WTC11 (cell line): ENCODE measurements around the gene HID1. TPM values are rescaled to one million over a fixed set of nuclear protein-coding genes. Genes with fewer than 3 reads are reported as not detected.
A peak's percentile ranks its signal among the peaks of the same experiment; 100 is the strongest.

Source experiments
- ATAC-seq: fragments of 200-7000 bp; cut with Tn5 transposase; 2 replicates; pipeline ENCODE4 v1.10.0; 2021; ENCODE audit warnings: mild to moderate bottlenecking, moderate library complexity
- CTCF ChIA-PET: fragments of 300-600 bp; sonication (Branson Sonifier 250); formaldehyde crosslinking; loops from one replicate; lab custom pipeline; 2021; ENCODE audit warnings: antibody characterized with exemption; lab: Charles Lee
- POLR2A ChIA-PET: fragments of 350-600 bp; sonication (Branson Sonifier 250); formaldehyde crosslinking; loops from one replicate; lab custom pipeline; 2021; ENCODE audit warnings: antibody characterized with exemption; lab: Charles Lee
- DNase-seq: peaks from one replicate; pipeline ENCODE4 v3.0.0; 2021; ENCODE audit warnings: low spot score
- H3K27ac Mint-ChIP-seq: 2 replicates; pipeline ENCODE4 v1.8.0; 2021; ENCODE audit warnings: mixed read lengths
- H3K27me3 Mint-ChIP-seq: 2 replicates; pipeline ENCODE4 v1.8.0; 2021; ENCODE audit warnings: low read depth, mild to moderate bottlenecking, moderate library complexity, mixed read lengths
- H3K36me3 Mint-ChIP-seq: 2 replicates; pipeline ENCODE4 v1.8.0; 2021; ENCODE audit warnings: mixed read lengths
- H3K4me1 Mint-ChIP-seq: 2 replicates; pipeline ENCODE4 v1.8.0; 2022; ENCODE audit warnings: mixed read lengths
- H3K4me3 Mint-ChIP-seq: 2 replicates; pipeline ENCODE4 v1.8.0; 2021; ENCODE audit warnings: mild to moderate bottlenecking, moderate library complexity, mixed read lengths
- H3K9me3 Mint-ChIP-seq: 2 replicates; pipeline ENCODE4 v1.8.0; 2021; ENCODE audit warnings: mixed read lengths
- ARID4B ChIP-seq: sonication (generic); formaldehyde crosslinking; IDR thresholded peaks from 2 replicates; pipeline ENCODE4 v1.8.0; 2023; ENCODE audit warnings: missing genetic modification reagents, mild to moderate bottlenecking, borderline replicate concordance
- ATF3 ChIP-seq: sonication (generic); formaldehyde crosslinking; conservative IDR thresholded peaks from 2 replicates; pipeline ENCODE4 v1.8.1; 2022; ENCODE audit warnings: mild to moderate bottlenecking, missing genetic modification reagents
- CREM ChIP-seq: sonication (generic); formaldehyde crosslinking; IDR thresholded peaks from 2 replicates; pipeline ENCODE4 v1.8.1; 2022; ENCODE audit warnings: mild to moderate bottlenecking, missing genetic modification reagents, moderate library complexity
- ESRRA ChIP-seq: sonication (generic); formaldehyde crosslinking; IDR thresholded peaks from 2 replicates; pipeline ENCODE4 v1.8.1; 2022; ENCODE audit warnings: mild to moderate bottlenecking, missing genetic modification reagents, borderline replicate concordance
- FOXK1 ChIP-seq: sonication (generic); formaldehyde crosslinking; IDR thresholded peaks from 2 replicates; pipeline ENCODE4 v1.8.0; 2022; ENCODE audit warnings: mild to moderate bottlenecking, moderate library complexity, missing genetic modification reagents
- FOXP4 ChIP-seq: sonication (generic); formaldehyde crosslinking; IDR thresholded peaks from 2 replicates; pipeline ENCODE4 v1.8.0; 2022; ENCODE audit warnings: mild to moderate bottlenecking, missing genetic modification reagents
- HMGXB4 ChIP-seq: sonication (generic); formaldehyde crosslinking; IDR thresholded peaks from 2 replicates; pipeline ENCODE4 v1.8.1; 2023; ENCODE audit warnings: mild to moderate bottlenecking, moderate library complexity, missing genetic modification reagents
- MAX ChIP-seq: sonication (generic); formaldehyde crosslinking; IDR thresholded peaks from 2 replicates; pipeline ENCODE4 v1.8.0; 2022; ENCODE audit warnings: mild to moderate bottlenecking, missing genetic modification reagents
- MYBL2 ChIP-seq: sonication (generic); formaldehyde crosslinking; IDR thresholded peaks from 2 replicates; pipeline ENCODE4 v1.8.1; 2023; ENCODE audit warnings: mild to moderate bottlenecking, moderate library complexity, missing genetic modification reagents
- NFATC4 ChIP-seq: fragments of 250-450 bp; sonication (Bioruptor Pico); IDR thresholded peaks from 2 replicates; pipeline ENCODE4 v1.9.0; 2021; ENCODE audit warnings: mild to moderate bottlenecking
- PRDM15 ChIP-seq: sonication (generic); formaldehyde crosslinking; IDR thresholded peaks from 2 replicates; pipeline ENCODE4 v1.8.0; 2022; ENCODE audit warnings: missing genetic modification reagents
- SMAD4 ChIP-seq: sonication (generic); formaldehyde crosslinking; IDR thresholded peaks from 2 replicates; pipeline ENCODE4 v1.8.0; 2022; ENCODE audit warnings: mild to moderate bottlenecking, missing genetic modification reagents
- TEAD1 ChIP-seq: sonication (generic); formaldehyde crosslinking; IDR thresholded peaks from 2 replicates; pipeline ENCODE4 v1.8.0; 2022; ENCODE audit warnings: mild to moderate bottlenecking, missing genetic modification reagents
- TP53 ChIP-seq: sonication (generic); formaldehyde crosslinking; IDR thresholded peaks from 2 replicates; pipeline ENCODE4 v1.8.1; 2023; ENCODE audit warnings: mild to moderate bottlenecking, missing genetic modification reagents
- ZBTB21 ChIP-seq: sonication (generic); formaldehyde crosslinking; IDR thresholded peaks from 2 replicates; pipeline ENCODE4 v1.8.1; 2023; ENCODE audit warnings: mild to moderate bottlenecking, missing genetic modification reagents, borderline replicate concordance
- ZNF423 ChIP-seq: fragments of 250-450 bp; sonication (Bioruptor Pico); IDR thresholded peaks from 2 replicates; pipeline ENCODE4 v2.1.2; 2022; ENCODE audit warnings: mild to moderate bottlenecking, moderate library complexity
- ZSCAN18 ChIP-seq: fragments of 250-450 bp; sonication (Bioruptor Pico); IDR thresholded peaks from 2 replicates; pipeline ENCODE4 v2.1.2; 2022; ENCODE audit warnings: mild to moderate bottlenecking, moderate library complexity
- total RNA-seq: library from RNA; stranded (reverse); gene quantifications from 3 replicates; pipeline ENCODE4 v1.2.3, GENCODE V29; 2021

HID1 gene
- total RNA-seq, 1 experiment from 2014 or later: 16.7 TPM

GRCh38 chr17:74987909-74988711 is 15.6 kb upstream of the HID1 start:
- POLR2A ChIA-PET: interaction anchor here (0.9 to 2.4 kb wide), 6 partner anchors 16 to 47 kb away, joined by 3 to 30 read pairs (median 6); partner anchors contain the start of genes HID1 and MRPL58
- no peaks in the 10 kb centered on the region for H3K9me3 Mint-ChIP-seq
- H3K27ac Mint-ChIP-seq: peak overlapping the region; percentile 77
- peaks cover 19% of the 10 kb centered on the region for H3K4me1 Mint-ChIP-seq
- peaks cover 2% of the 10 kb centered on the region; the same call in 1 of the 2 replicates for H3K27me3 Mint-ChIP-seq
- peak; percentile 78 for DNase-seq
- no peaks in the 10 kb centered on the region for H3K36me3 Mint-ChIP-seq
- TF ChIP-seq MYBL2 (CRISPR knock-in tag) (0 out of 2 replicates have a peak, but pooled peaks have one; percentile 19), FOXK1 (CRISPR knock-in tag) (0 out of 2 replicates have a peak, but pooled peaks have one; percentile 7), TEAD1 (CRISPR knock-in tag) (peak; percentile 43; the same call in 1 of the 2 replicates), PRDM15 (peak; percentile 47; the same call in 1 of the 2 replicates), SMAD4 (CRISPR knock-in tag) (0 out of 2 replicates have a peak, but pooled peaks have one; percentile 24), ZNF423 (CRISPR knock-in tag) (no peak), NFATC4 (CRISPR knock-in tag) (no peak), ZSCAN18 (CRISPR knock-in tag) (no peak), MAX (CRISPR knock-in tag) (peak; percentile 24; the same call in 1 of the 2 replicates), HMGXB4 (CRISPR knock-in tag) (peak; percentile 82)
- TF ChIP-seq, all 79 proteins: peak for 7
- peak overlapping the region; percentile 80 for H3K4me3 Mint-ChIP-seq
- ATAC-seq: peak; percentile 36
- CTCF ChIA-PET: interaction anchor here (0.6 to 4.0 kb wide), 25 partner anchors 11 to 283 kb away, joined by 3 to 51 read pairs (median 5); partner anchors contain the start of genes FDXR, HID1, MIF4GD and MRPL58

GRCh38 chr17:74987418-74987908 is 14.9 kb upstream of the HID1 start, which contains the start of gene CDR2L:
Gene CDR2L, plus strand, starts transcription at chr17:74987632. Its CDS starts 412 bp downstream, at chr17:74988044.
- H3K27me3 Mint-ChIP-seq: peaks cover 2% of the 10 kb centered on the region; the same call in 1 of the 2 replicates
- H3K9me3 Mint-ChIP-seq: no peaks in the 10 kb centered on the region
- TF ChIP-seq ATF3 (no peak), ESRRA (CRISPR knock-in tag) (no peak), MYBL2 (CRISPR knock-in tag) (0 out of 2 replicates have a peak, but pooled peaks have one; percentile 20), TP53 (CRISPR knock-in tag) (0 out of 2 replicates have a peak, but pooled peaks have one; percentile 64), FOXP4 (CRISPR knock-in tag) (no peak; the same call in 1 of the 2 replicates), ZBTB21 (CRISPR knock-in tag) (0 out of 2 replicates have a peak, but pooled peaks have one; percentile 27), CREM (0 out of 2 replicates have a peak, but pooled peaks have one; percentile 28), ARID4B (CRISPR knock-in tag) (no peak)

More at GRCh38 chr17:74987418-74987908, 14.9 kb upstream of the HID1 start, which contains the start of gene CDR2L:
- H3K36me3 Mint-ChIP-seq: no peaks in the 10 kb centered on the region
- H3K27ac Mint-ChIP-seq: peak within 1 kb of the TSS; percentile 100
- H3K4me3 Mint-ChIP-seq: peak within 1 kb of the TSS; percentile 97
- peaks cover 18% of the 10 kb centered on the region for H3K4me1 Mint-ChIP-seq
- POLR2A ChIA-PET: interaction anchor here (1.4 to 2.4 kb wide), 4 partner anchors 15 to 48 kb away, joined by 3 to 30 read pairs (median 9); partner anchors contain the start of genes HID1 and MRPL58
- DNase-seq (peak; percentile 98), ATAC-seq (peak; percentile 90)
- CTCF ChIA-PET: interaction anchor here (0.6 to 4.0 kb wide), 22 partner anchors 11 to 955 kb away, joined by 3 to 51 read pairs (median 5); partner anchors contain the start of genes HID1, MIF4GD, MRPL58 and NUP85
